ENCODE results near the gene VEGFD. TPM values are rescaled to one million over a fixed set of nuclear protein-coding genes. Genes with fewer than 3 reads are reported as not detected.

Gene VEGFD
- total and polyA plus RNA-seq, 2 of the 4 experiments (the other 2 are of a cell fraction), result 0.18 to 0.19 TPM

DNA sequence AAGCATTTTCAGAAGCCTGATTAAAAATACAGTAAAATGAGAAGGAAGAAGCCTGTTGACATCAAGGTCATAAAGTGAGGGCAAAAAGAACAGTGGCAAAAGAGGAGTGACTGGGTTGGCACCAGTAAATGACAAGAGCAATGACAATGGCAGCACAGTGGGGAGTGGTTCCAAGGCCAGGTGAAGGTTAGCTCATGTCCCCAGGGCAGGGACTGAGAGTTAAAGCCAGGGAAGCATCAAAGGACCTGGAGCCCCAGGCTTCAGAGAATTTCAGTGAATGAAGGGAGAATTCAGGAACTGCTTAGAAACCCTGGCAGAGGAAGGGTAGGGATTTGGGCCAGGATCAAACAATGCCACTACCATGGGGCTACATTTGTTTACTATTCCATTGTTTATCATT, 40.1 kb downstream of the VEGFD start:
- Histone ChIP-seq H3K9me1 (ENCODE audit: insufficient read depth, low read length) (no peaks in the 10 kb centered on the region), H3K27me3 (ENCODE audit: control insufficient read depth, insufficient read depth, low read length) (peaks cover 5% of the 10 kb centered on the region), H4K8ac (ENCODE audit: low read depth in 2 of 2, low read length in 2 of 2) (no peak overlapping the region), H3K56ac (ENCODE audit: extremely low read depth, insufficient read depth, low read length) (no peak overlapping the region), H2BK15ac (ENCODE audit: low read depth, low read length) (no peak overlapping the region), H3K23ac (ENCODE audit: low read depth, low read length) (no peak overlapping the region), H2AK9ac (replicated peaks; ENCODE audit: low read depth, low read length, poor library complexity) (no peak overlapping the region), H3K14ac (replicated peaks; ENCODE audit: low read depth, low read length) (no peak overlapping the region), H4K20me1 (ENCODE audit: insufficient read depth, low read length) (no peaks in the 10 kb centered on the region), H3K4me2 (ENCODE audit: low read depth, low read length) (no peak overlapping the region), H4K5ac (ENCODE audit: low read depth, low read length) (no peak overlapping the region), H3K4me1 (ENCODE audit: control insufficient read depth, insufficient read depth, low read length) (peaks cover 2% of the 10 kb centered on the region; the same call in 1 of the 2 replicates), H3K9me3 (ENCODE audit: control insufficient read depth, insufficient read depth, low read length) (no peaks in the 10 kb centered on the region), H4K91ac (ENCODE audit: insufficient read depth, low read depth, low read length) (no peak overlapping the region; the same call in 1 of the 2 replicates), H2BK120ac (ENCODE audit: low read depth, low read length) (no peak overlapping the region), H3K9ac (ENCODE audit: low read depth, low read length) (no peak overlapping the region), H2AFZ (replicated peaks; ENCODE audit: low read length, poor library complexity) (no peak overlapping the region), H3K4ac (ENCODE audit: low read depth, low read length) (no peak overlapping the region), H2BK20ac (ENCODE audit: low read depth, low read length) (no peak overlapping the region), H3K18ac (ENCODE audit: low read depth, low read length) (peak overlapping the region; percentile 13; the same call in 1 of the 2 replicates), H3K4me3 (ENCODE audit: insufficient read depth, low read depth, low read length) (no peak overlapping the region), H2BK5ac (ENCODE audit: low read depth, low read length, poor library complexity, severe bottlenecking) (no peak overlapping the region), H3K79me1 (ENCODE audit: low read depth in 1 of 2, low read length in 2 of 2) (no peaks in the 10 kb centered on the region), H2AK5ac (ENCODE audit: low read depth, low read length) (no peak overlapping the region), H3K36me3 (ENCODE audit: control insufficient read depth, insufficient read depth, low read length) (no peaks in the 10 kb centered on the region), H3K27ac (ENCODE audit: insufficient read depth, low read length) (no peak overlapping the region)
- intact Hi-C loops (cut with micrococcal nuclease) (loop anchor here (10.0 kb wide), 1 partner anchor 331 kb away; no protein-coding TSS in a partner anchor), dilution Hi-C loops (cut with HindIII; ENCODE audit: low sequenced_read_pairs, unreplicated experiment) (no loop called here), in situ Hi-C loops (cut with MboI; ENCODE audit: low sequenced_read_pairs) (loop anchor here (10.0 kb wide), 1 partner anchor 221 kb away; no protein-coding TSS in a partner anchor)
- no peak for TF ChIP-seq SMC3 (IDR thresholded peaks at IDR 0.05; ENCODE audit: low read depth, low read length)
- TF ChIP-seq FOS (IDR thresholded peaks at IDR 0.05; ENCODE audit: low read depth, low read length), result no peak
- TF ChIP-seq NFE2L2 (IDR thresholded peaks at IDR 0.05; ENCODE audit: low read depth, low read length), result no peak
- no peak for TF ChIP-seq BHLHE40 (IDR thresholded peaks at IDR 0.05; ENCODE audit: low read depth, low read length)
- TF ChIP-seq, protein P1, sequence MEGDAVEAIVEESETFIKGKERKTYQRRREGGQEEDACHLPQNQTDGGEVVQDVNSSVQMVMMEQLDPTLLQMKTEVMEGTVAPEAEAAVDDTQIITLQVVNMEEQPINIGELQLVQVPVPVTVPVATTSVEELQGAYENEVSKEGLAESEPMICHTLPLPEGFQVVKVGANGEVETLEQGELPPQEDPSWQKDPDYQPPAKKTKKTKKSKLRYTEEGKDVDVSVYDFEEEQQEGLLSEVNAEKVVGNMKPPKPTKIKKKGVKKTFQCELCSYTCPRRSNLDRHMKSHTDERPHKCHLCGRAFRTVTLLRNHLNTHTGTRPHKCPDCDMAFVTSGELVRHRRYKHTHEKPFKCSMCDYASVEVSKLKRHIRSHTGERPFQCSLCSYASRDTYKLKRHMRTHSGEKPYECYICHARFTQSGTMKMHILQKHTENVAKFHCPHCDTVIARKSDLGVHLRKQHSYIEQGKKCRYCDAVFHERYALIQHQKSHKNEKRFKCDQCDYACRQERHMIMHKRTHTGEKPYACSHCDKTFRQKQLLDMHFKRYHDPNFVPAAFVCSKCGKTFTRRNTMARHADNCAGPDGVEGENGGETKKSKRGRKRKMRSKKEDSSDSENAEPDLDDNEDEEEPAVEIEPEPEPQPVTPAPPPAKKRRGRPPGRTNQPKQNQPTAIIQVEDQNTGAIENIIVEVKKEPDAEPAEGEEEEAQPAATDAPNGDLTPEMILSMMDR (conservative IDR thresholded peaks at IDR 0.05; ENCODE audit: low read depth, low read length), result no peak
- TF ChIP-seq RCOR1 (IDR thresholded peaks at IDR 0.05; ENCODE audit: insufficient replicate concordance, low read length), result no peak
- TF ChIP-seq, protein P2, sequence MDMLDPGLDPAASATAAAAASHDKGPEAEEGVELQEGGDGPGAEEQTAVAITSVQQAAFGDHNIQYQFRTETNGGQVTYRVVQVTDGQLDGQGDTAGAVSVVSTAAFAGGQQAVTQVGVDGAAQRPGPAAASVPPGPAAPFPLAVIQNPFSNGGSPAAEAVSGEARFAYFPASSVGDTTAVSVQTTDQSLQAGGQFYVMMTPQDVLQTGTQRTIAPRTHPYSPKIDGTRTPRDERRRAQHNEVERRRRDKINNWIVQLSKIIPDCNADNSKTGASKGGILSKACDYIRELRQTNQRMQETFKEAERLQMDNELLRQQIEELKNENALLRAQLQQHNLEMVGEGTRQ (IDR thresholded peaks at IDR 0.05; ENCODE audit: low read depth, low read length), result no peak
- TF ChIP-seq CEBPB (IDR thresholded peaks at IDR 0.05; ENCODE audit: low read depth, low read length), result no peak
- no peak for TF ChIP-seq MAFK (IDR thresholded peaks at IDR 0.05; ENCODE audit: low read depth, low read length)
- no peak for TF ChIP-seq MXI1 (IDR thresholded peaks at IDR 0.05; ENCODE audit: borderline replicate concordance, low read depth, low read length)
- TF ChIP-seq POLR2A (IDR thresholded peaks at IDR 0.05; ENCODE audit: low read depth, low read length), result no peak
- TF ChIP-seq MAZ (IDR thresholded peaks at IDR 0.05; ENCODE audit: borderline replicate concordance, low read depth, low read length), result no peak
- TF ChIP-seq RFX5 (IDR thresholded peaks at IDR 0.05; ENCODE audit: low read depth, low read length), result no peak
- TF ChIP-seq CHD1 (IDR thresholded peaks at IDR 0.05; ENCODE audit: low read depth, low read length), result no peak
- TF ChIP-seq, protein P3, sequence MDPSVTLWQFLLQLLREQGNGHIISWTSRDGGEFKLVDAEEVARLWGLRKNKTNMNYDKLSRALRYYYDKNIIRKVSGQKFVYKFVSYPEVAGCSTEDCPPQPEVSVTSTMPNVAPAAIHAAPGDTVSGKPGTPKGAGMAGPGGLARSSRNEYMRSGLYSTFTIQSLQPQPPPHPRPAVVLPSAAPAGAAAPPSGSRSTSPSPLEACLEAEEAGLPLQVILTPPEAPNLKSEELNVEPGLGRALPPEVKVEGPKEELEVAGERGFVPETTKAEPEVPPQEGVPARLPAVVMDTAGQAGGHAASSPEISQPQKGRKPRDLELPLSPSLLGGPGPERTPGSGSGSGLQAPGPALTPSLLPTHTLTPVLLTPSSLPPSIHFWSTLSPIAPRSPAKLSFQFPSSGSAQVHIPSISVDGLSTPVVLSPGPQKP (IDR thresholded peaks at IDR 0.05; ENCODE audit: borderline replicate concordance, low read depth, low read length), result no peak
- no peak for TF ChIP-seq RAD21 (IDR thresholded peaks at IDR 0.05; ENCODE audit: low read length)
- ATAC-seq (ENCODE audit: low read depth), result no peak
- ChIA-PET CTCF (no interaction called here), POLR2A (ENCODE audit: unreplicated experiment) (no interaction called here)
- no peak for DNase-seq
- BruUV-seq (replicated peaks), result no TSS peak

Data from IMR-90 (cell line).